ENCODE data around the gene ECHDC3.

The ECHDC3 gene

GRCh38 chr10:11748866-11749265 lies 6.7 kb downstream of the ECHDC3 start:
- no peak for DNase-seq (ENCODE audit: low read depth)

- DNase-seq (ENCODE audit: low read depth): no peak
Observed at GRCh38 chr10:11750420-11750819, 8.2 kb downstream of the ECHDC3 start.

DNA sequence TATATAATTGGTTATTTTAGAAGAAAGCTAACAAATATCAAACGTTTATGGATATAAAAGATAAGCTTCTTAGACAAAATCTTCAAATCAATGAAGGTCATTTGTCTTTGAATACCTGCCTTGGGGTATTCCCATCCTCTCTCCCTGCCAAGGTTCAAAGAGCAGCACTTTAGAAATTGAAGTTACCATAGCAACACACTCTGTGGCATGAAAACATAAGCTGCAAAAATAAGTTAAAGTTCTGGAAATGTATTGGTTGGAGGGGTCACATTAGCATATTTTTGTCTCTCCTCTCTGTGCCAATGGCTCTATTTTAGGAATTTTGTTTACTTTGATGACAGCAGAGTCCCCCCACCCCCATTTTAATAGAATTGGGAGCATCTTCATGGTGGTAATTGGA lies 12.0 kb downstream of the ECHDC3 start:
- DNase-seq (ENCODE audit: low read depth): no peak

DNA sequence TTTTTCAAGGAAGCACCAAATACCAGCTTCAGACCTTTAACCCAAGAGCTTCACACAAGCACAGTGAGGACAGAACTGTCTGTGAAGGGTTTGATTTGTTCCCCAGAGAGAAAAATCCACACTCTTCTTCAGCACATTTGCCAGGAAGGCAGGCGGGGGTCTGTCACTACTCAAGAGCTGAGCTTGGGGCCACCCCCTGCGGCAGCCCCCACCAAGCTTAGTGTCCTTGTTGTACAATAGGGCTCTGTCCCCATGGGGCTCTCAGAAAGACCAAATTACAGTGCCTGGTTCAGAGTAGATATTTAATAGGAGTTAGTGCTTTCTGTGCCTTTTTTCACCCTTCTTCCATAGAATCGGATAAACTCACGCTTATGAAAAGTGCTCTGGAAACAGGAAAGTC lies 12.4 kb downstream of the ECHDC3 start:
- no peak for DNase-seq (ENCODE audit: low read depth)

DNA sequence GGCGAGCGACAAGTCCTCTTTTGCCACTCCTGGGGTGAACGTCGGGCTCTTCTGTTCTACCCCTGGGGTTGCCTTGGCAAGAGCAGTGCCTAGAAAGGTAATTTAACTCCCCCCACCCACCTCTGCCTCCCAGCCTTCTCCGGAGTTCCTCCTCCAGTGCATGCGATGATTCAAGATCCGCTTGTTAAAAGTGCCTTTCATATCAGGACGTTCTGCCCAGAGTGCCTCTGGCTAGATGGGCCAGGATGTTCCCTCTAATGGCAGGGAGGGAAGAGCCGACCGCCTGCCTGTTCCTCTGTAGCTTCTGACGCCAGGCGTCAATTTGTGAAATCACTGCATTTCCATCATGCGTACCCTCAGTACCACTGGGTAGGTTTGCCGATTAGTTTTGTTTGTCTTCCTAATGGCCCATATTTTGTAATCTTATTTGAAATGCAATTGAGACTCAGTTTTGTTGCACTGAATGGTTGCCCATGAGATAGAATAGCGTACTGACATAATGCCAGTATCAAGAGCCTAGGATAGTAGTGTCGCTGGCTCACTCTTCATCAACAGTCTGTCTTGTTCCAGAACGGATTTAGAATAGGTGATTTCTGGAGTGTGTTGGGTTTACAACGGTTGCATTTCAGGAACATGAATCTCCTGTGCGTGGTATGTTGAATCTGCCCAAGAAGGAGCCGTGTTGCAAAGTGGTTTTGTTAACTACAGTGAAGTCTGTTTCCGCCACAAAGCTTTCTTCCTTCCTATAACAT lies 13.5 kb downstream of the ECHDC3 start:
- DNase-seq (ENCODE audit: low read depth): no peak

DNA sequence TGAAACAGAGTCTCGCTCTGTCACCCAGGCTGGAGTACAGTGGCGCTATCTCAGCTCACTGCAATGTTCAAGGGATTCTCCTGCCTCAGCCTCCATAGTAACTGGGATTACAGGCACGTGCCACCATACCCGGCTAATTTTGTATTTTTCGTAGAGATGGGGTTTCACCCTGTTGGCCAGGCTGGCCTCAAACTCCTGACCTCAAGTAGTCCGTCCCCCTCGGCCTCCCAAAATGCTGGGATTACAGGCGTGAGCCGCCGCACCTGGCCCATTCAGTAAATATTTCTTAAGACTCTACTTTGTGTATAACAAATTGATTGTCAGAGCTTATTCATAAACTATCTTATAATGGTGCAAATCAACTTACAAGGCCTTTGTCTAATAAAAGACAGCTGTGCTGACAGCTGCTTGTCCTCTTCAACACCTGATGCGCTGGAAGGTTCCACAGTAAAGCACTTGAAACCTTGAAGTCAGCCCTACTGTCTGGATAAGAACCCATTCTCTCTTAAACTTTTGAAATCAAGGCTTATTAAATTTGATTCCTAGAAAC lies 14.7 kb downstream of the ECHDC3 start:
- DNase-seq (ENCODE audit: low read depth): no peak

DNA sequence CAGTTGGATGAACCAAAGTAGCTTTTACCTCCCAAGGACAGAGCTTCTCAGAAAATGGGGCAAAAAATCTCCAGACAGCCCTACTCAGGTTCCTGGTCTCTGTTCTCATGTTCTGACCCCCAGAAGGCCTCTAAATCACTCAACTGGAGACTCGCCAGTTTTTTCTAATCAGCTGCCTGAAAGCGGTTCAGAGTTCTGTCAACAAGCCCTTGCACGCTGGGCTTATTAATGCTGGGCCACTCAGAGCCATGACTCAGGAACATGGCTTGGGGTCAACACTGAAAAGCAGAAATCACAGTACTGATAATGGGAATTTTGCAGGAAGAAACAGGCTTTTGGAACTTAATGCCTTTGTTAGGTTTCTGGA lies 15.3 kb downstream of the ECHDC3 start:
- DNase-seq (ENCODE audit: low read depth): no peak

DNA sequence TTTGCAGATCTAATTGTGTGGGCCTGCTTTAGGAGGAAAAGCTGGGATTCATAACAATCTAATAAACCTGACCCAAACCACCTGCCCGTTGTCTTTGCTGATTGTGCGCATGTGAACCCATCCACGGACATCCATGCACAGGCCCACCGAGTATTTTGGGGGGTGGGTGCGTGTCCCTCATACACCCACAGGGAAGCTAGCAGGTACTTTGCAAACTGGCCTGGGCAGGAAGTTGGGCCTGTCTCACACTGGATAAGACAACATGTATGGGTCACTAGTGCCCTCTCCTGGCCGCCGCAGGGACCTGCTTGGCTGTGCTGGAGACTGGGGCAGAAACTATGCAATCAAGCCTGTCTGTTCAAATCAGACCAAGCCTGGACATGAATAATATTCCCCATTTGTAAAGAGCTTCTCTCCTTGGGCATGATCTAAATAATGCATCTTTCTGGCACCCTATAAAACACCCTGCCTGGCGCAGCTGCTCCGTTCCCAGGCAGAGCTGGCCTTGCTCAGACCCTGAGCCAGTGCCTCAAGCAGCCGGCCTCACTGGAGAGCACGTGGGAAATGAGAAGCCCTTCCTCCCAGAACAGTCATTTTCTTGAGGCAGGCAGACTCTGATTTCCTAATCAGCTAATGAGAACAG lies 15.8 kb downstream of the ECHDC3 start:
- peak; percentile 75 for DNase-seq (ENCODE audit: low read depth)

DNA sequence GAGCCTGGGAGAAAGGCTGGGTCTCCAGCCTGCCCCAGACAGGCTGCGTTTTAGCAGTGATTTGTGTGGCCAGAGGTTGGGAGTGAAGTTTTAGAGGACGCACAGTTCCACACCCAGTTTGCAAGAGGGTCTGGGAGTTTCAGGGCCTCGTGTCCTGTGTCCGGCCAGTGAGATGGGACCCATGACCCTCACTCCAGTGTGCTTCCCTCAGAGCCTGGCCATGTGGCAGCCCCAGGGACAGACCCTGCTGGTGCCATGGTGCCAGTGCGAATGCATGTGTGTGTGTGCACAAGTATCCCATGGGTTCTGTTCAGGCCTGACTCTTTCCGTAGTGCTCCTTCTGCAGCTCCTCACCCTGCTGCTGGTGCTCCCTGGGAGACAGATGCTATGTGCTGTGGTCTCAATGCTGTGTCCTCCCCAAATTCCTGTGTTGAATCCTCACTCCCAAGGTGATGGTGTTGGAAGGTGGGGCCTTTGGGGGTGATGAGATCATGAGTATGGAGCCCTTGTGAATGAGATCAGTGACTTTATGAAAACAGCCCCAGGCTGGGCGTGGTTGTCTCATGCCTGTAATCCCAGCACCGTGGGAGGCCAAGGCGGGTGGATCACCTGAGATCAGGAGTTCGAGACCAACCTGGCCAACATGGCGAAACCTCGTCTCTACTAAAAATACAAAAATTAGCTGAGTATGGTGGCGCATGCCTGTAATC lies 16.5 kb downstream of the ECHDC3 start:
- no peak for DNase-seq (ENCODE audit: low read depth)

DNA sequence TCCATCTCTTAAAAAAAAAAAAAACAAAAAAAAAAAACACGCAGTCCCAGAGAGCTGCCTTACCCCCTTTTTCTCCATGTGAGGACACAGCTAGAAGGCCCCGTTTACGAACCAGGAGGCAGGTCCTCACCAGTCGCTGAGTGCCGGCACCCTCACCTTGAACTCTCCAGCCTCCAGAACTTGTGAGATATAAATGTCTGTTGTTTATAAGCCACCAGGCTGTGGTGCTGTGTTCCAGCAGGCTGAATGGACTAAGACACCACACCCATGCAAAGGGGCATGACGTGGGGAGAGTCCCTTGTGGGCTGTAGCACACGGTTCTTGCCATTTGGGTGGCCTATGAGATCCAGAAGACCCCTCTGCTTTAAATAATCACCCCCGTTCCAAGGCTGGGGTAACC lies 17.2 kb downstream of the ECHDC3 start:
- DNase-seq (ENCODE audit: low read depth): no peak

GRCh38 chr10:11760151-11760550 lies 18.0 kb downstream of the ECHDC3 start:
- no peak for DNase-seq (ENCODE audit: low read depth)

DNA sequence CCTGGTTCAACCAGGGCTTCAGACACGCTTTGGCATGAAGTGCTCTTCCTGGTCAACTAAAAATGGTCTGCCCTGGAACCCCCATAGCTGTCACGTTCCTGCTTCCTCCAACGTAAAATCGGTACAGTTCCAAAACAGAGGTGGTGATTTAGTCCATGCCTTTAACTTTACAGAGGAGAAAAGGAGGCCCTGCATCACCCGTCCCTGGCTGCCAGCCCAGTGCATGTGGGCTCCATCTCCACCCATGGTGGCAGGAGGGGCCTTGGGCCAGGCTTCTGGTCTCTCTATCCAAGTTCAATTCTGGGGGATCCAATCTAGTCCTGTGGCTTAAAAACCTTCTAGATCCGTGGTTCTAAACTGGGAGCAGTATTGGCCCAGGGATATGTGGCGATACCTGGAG lies 18.7 kb downstream of the ECHDC3 start:
- no peak for DNase-seq (ENCODE audit: low read depth)

DNA sequence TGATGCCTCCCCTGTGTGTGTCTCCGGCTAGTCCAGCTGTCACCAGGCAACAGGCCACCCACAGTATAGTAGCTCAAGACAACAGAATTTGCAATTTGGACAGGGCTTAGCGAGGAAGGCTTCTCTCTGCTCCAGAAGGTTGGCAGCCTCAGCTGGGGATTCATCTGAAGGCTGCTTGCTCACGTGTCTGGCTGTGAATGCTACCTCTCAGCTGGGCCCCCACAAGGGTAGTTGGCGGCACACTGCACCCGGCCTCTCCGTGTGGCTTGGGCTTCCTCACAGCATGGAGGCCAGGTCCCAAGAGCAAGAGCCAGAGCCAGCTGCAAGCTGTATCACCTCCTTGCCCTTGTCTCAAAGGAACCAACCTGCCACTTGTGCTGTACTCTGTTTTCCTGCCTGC lies 19.2 kb downstream of the ECHDC3 start:
- DNase-seq (ENCODE audit: low read depth): no peak

DNA sequence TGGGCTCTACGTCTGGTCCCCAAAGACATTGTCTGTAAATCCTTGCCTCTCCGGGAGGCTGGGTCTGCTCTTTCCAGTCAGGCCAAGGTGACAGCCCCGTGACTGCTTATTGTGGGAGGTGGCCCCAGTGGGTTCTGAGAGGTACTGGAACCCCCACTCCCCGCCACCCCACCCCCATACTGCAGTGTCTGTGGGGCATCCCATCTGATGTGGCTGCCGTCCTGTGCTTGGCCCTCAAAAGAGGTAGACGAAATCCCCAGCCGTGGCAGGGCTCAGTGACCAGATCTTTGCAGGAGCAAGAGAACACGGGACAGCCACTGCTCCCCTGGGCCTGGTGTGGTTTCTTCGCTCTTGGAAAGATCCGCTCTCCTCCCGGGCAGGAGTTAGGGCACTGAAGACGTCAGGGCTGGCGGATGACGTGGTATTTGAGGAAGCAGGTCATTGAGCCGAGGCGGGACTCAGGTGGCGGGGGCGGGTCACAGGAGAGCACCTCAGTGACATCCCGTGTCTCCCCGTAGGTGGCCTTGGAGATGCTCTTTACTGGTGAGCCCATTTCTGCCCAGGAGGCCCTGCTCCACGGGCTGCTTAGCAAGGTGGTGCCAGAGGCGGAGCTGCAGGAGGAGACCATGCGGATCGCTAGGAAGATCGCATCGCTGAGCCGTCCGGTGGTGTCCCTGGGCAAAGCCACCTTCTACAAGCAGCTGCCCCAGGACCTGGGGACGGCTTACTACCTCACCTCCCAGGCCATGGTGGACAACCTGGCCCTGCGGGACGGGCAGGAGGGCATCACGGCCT lies 20.7 kb downstream of the ECHDC3 start:
- DNase-seq (ENCODE audit: low read depth): no peak

- DNase-seq (ENCODE audit: low read depth): no peak
Observed at GRCh38 chr10:11763501-11763861, 21.3 kb downstream of the ECHDC3 start.

DNA sequence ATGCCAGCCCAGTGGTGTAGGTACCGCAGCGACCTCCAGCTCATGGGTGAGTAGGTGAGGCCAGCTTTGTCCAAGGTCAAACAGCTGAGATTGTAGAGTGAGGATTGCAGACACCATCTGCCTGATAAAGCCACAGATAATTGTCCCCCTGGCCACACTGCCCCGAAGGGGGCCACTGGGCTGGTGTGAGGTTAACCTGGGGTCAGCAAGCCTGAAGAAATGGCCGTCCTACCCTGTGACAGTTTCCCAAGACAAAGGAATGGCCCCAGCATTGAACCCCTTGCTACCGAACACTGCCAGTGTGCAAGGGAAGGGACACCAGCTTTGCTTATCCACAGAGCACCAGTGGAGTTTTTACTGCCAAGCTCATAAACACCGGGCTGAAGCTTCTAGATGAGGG lies 23.0 kb downstream of the ECHDC3 start:
- DNase-seq (ENCODE audit: low read depth): no peak

DNA sequence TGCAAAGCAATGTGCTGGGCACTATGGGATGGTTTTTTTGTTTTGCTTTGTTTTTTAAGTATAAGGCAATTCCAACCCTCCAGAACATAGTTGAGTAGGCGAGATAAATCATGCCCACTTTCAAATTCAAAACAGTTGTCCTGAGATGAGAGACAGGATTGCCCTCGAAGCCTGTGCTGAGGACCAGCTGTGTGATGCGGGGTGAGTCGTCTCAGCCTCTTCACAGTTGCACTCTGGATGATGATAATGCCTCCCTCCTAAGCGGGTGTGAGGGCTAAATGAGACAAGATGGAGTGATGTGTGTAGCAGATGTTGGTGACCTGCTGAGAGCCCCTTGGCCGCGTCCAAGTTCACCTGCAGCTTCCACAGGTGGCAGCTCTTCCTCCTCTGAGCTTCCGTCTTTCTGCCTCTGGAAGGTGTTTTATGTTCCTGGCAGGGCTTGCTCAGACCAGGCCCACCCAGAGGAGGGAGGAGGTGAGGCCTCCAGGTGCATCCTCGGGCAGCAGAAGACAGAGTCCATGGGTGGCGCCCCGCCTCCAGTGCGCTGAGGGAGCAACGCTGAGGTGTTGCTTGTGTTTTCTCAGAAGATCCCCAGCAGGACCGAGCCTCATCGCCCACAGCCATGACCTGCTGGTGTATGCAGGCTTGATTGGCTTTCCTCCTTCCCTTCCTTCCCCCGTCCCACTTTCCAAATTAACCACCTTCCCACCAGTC lies 30.6 kb downstream of the ECHDC3 start:
- no peak for DNase-seq (ENCODE audit: low read depth)

- no peak for DNase-seq (ENCODE audit: low read depth)
Observed at GRCh38 chr10:11773761-11774441, 31.7 kb downstream of the ECHDC3 start.

DNA sequence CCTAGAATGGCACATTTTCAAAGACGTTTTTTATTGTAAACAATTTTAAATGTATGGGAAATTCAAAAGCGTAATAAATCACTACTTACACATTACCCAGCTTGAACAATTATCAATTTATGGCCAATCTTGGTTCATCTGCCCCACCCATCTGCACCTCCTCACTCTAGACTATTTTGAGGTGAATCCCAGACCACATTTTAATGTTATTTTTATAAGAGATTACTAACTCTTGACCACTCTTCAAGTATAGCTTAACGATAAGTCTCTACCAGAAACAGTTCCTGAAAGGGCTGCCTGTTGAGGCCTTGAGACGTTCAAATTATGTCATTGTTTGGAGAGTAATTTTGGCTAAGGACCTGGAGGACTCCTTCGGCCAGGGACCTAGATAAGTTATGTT lies 33.2 kb downstream of the ECHDC3 start:
- no peak for DNase-seq (ENCODE audit: low read depth)

DNA sequence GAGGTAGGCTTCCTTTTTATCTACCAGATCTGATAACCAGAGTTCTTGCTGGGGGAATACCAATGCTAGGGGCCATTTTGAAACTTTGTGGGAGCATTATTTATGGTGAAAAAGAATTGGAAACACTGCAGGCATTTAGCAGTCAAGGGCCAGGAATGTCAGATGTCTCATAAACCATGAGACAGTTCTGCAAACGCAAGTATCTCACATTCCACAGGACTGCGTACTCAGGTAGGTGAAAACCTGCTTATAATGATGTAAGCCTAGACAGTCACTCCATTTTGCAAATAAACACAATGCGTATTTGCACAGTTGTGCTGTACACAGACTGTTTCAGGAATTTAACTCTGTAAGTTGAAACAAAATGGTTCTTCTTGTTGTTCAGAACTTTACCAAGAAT lies 33.9 kb downstream of the ECHDC3 start:
- no peak for DNase-seq (ENCODE audit: low read depth)

DNA sequence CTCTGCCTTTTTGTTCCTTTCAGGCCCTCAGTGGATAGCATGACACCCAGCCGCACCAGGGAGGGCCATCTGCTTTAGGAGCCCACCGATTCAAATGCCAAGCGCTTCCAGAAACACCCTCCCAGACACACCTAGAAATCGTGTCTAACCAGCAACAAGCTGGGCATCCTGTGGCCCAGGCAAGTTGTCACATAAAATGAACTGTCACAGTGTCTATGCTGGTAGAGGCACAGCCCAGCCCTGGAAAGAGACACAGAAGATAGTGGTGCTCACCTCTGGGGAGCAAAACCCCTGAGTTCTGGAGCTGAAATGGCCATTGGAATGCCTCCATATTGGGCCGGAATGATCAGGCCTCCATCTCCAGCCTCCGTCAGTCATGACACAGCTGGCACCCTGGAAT lies 38.9 kb downstream of the ECHDC3 start:
- no peak for DNase-seq (ENCODE audit: low read depth)
